Measurements from ENCODE around the gene LIMCH1. TPM values are rescaled to one million over a fixed set of nuclear protein-coding genes. Genes with fewer than 3 reads are reported as not detected.

Gene LIMCH1
- total RNA-seq, 1 donor from 2014 or later, result not detected

GRCh38 chr4:41745292-41746024, 207.5 kb downstream of the LIMCH1 start:
- no peak overlapping the region for H3K4me3 Mint-ChIP-seq
- intact Hi-C loops (cut with micrococcal nuclease), result loop anchor here (10.0 kb wide), 1 partner anchor 649 kb away; the partner anchor contains the start of gene SHISA3
- H3K9me3 Mint-ChIP-seq, result peaks cover 16% of the 10 kb centered on the region
- H3K27ac Mint-ChIP-seq, result no peak overlapping the region
- peaks cover 56% of the 10 kb centered on the region for H3K27me3 Mint-ChIP-seq
- no peak for DNase-seq
- H3K4me1 Mint-ChIP-seq, result no peaks in the 10 kb centered on the region
- H3K36me3 Mint-ChIP-seq (ENCODE audit: low read depth), result peaks cover 10% of the 10 kb centered on the region

GRCh38 chr4:41746025-41746439, 208.1 kb downstream of the LIMCH1 start:
- no peak overlapping the region for H3K4me3 Mint-ChIP-seq
- intact Hi-C loops (cut with micrococcal nuclease), result loop anchor here (10.0 kb wide), 1 partner anchor 649 kb away; the partner anchor contains the start of gene SHISA3
- no peaks in the 10 kb centered on the region for H3K4me1 Mint-ChIP-seq
- H3K36me3 Mint-ChIP-seq (ENCODE audit: low read depth), result peaks cover 10% of the 10 kb centered on the region
- no peak overlapping the region for H3K27ac Mint-ChIP-seq
- peaks cover 61% of the 10 kb centered on the region for H3K27me3 Mint-ChIP-seq
- DNase-seq, result no peak
- H3K9me3 Mint-ChIP-seq, result peaks cover 19% of the 10 kb centered on the region

- Mint-ChIP-seq H3K9me3 (peaks cover 19% of the 10 kb centered on the region), H3K27me3 (peaks cover 66% of the 10 kb centered on the region), H3K36me3 (ENCODE audit: low read depth) (peaks cover 10% of the 10 kb centered on the region), H3K27ac (no peak overlapping the region), H3K4me3 (no peak overlapping the region), H3K4me1 (no peaks in the 10 kb centered on the region)
- intact Hi-C loops (cut with micrococcal nuclease), result loop anchor here (10.0 kb wide), 1 partner anchor 648 kb away; the partner anchor contains the start of gene SHISA3
- no peak for DNase-seq
Measured at GRCh38 chr4:41746440-41747229, 208.7 kb downstream of the LIMCH1 start.

GRCh38 chr4:41747230-41748055, 209.5 kb downstream of the LIMCH1 start:
- intact Hi-C loops (cut with micrococcal nuclease), result loop anchor here (10.0 kb wide), 1 partner anchor 647 kb away; the partner anchor contains the start of gene SHISA3
- H3K27ac Mint-ChIP-seq, result peak overlapping the region; percentile 47
- H3K4me1 Mint-ChIP-seq, result no peaks in the 10 kb centered on the region
- H3K36me3 Mint-ChIP-seq (ENCODE audit: low read depth), result peaks cover 10% of the 10 kb centered on the region
- no peak overlapping the region for H3K4me3 Mint-ChIP-seq
- DNase-seq, result no peak
- peaks cover 19% of the 10 kb centered on the region for H3K9me3 Mint-ChIP-seq
- peaks cover 73% of the 10 kb centered on the region for H3K27me3 Mint-ChIP-seq

GRCh38 chr4:41748074-41748570, 210.2 kb downstream of the LIMCH1 start:
- H3K4me1 Mint-ChIP-seq, result no peaks in the 10 kb centered on the region
- H3K36me3 Mint-ChIP-seq (ENCODE audit: low read depth), result peaks cover 10% of the 10 kb centered on the region
- no peak overlapping the region for H3K4me3 Mint-ChIP-seq
- DNase-seq, result no peak
- H3K27me3 Mint-ChIP-seq, result peaks cover 80% of the 10 kb centered on the region
- H3K9me3 Mint-ChIP-seq, result peaks cover 19% of the 10 kb centered on the region
- H3K27ac Mint-ChIP-seq, result no peak overlapping the region
- intact Hi-C loops (cut with micrococcal nuclease), result loop anchor here (10.0 kb wide), 1 partner anchor 647 kb away; the partner anchor contains the start of gene SHISA3

GRCh38 chr4:41748571-41749475, 210.9 kb downstream of the LIMCH1 start, which contains the start of gene PHOX2B:
PHOX2B (minus strand) TSS chr4:41748725; CDS start chr4:41748610, 115 bp downstream.
- H3K4me3 Mint-ChIP-seq, result no peak within 1 kb of the TSS
- H3K27ac Mint-ChIP-seq, result peak within 1 kb of the TSS; percentile 47
- peaks cover 85% of the 10 kb centered on the region for H3K27me3 Mint-ChIP-seq
- intact Hi-C loops (cut with micrococcal nuclease), result loop anchor here (10.0 kb wide), 1 partner anchor 646 kb away; the partner anchor contains the start of gene SHISA3
- peaks cover 10% of the 10 kb centered on the region for H3K36me3 Mint-ChIP-seq (ENCODE audit: low read depth)
- H3K9me3 Mint-ChIP-seq, result peaks cover 19% of the 10 kb centered on the region
- no peak for DNase-seq
- H3K4me1 Mint-ChIP-seq, result no peaks in the 10 kb centered on the region

- Mint-ChIP-seq H3K4me1 (no peaks in the 10 kb centered on the region), H3K27ac (no peak overlapping the region), H3K27me3 (peaks cover 83% of the 10 kb centered on the region), H3K9me3 (peaks cover 16% of the 10 kb centered on the region), H3K36me3 (ENCODE audit: low read depth) (peaks cover 6% of the 10 kb centered on the region), H3K4me3 (no peak overlapping the region)
- DNase-seq, result no peak
- intact Hi-C loops (cut with micrococcal nuclease), result loop anchor here (2.0 to 10.0 kb wide), 2 partner anchors 131 to 645 kb away; partner anchors contain the start of gene SHISA3
Measured at GRCh38 chr4:41749631-41750039, 211.7 kb downstream of the LIMCH1 start.

Other genes with a start within 250 kb of the LIMCH1 start
- not detected in 2 replicates for gene PHOX2B, start 210.6 kb downstream of the LIMCH1 start, total RNA-seq